ENCODE measurements around the gene CPNE5. TPM values are rescaled to one million over a fixed set of nuclear protein-coding genes. Genes with fewer than 3 reads are reported as not detected.
"Not testable (repeated sequence)": the region's sequence is repeated elsewhere in the genome, so short reads cannot be mapped to it uniquely, and the experiment has no call there.

Gene CPNE5
- total RNA-seq, 1 donor = 0.18 TPM

DNA sequence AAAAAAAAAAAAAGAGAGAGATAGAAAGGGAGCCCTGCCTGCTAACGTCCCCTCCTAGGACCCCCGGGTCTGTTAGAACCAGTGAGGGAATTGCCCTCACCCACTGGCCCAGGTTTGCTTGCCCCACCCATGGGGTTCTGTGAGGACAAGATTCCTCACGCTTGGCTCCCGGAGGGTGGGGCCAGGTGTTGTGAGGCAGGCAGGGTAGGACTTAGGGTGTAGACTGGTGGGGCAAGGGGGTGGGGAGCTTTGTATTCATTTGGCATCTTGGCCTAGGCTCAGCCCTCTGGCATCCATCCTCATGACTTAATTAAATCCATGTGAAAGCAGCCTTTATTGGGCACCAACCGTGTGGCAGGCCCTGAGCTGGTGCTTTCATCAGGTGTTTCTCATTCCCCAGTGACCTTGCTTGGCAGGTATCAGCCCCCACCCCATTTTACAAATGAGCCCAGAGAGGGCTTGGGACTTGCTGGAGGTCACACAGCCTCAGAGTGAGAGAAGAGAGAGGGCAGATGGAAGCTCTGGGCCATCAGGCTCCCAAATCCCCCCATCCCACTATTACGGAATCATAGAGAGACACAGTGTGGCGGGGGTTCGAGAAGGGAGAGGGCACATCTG is 122.7 kb downstream of the CPNE5 start:
- DNase-seq (ENCODE audit: low read depth) = no peak
- no peak for TF ChIP-seq CTCF (IDR thresholded peaks at IDR 0.05; ENCODE audit: insufficient read depth, low read length)
- no peak overlapping the region for H3K4me3 ChIP-seq (ENCODE audit: low read depth, low read length)

DNA sequence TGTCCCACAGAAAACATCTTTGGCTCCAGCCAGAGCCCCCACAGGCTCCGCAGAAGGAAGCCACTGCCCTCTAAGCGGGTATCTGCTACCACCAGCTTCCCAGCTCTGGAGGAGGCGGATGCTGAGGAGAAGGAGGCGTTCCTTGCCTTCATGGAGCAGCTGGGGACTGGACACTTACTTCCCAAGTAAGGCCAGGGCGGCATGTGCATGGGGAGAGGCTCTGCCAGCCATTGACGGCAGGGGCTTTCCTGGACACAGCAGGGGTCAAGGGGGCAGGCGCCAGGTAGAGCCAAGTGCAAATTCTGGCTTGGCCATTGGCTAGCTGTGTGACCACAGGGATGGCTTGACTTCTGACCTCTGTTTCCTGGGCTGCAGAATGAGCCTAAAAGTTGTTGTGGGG is 123.8 kb downstream of the CPNE5 start:
- DNase-seq (ENCODE audit: low read depth) = no peak
- no peak for TF ChIP-seq CTCF (IDR thresholded peaks at IDR 0.05; ENCODE audit: insufficient read depth, low read length)
- H3K4me3 ChIP-seq (ENCODE audit: low read depth, low read length) = no peak overlapping the region

- TF ChIP-seq CTCF (IDR thresholded peaks at IDR 0.05; ENCODE audit: insufficient read depth, low read length) = no peak
- no peak overlapping the region for H3K4me3 ChIP-seq (ENCODE audit: low read depth, low read length)
- DNase-seq (ENCODE audit: low read depth) = no peak
These were observed 124.7 kb downstream of the CPNE5 start for GRCh38 chr6:36714511-36714910.

DNA sequence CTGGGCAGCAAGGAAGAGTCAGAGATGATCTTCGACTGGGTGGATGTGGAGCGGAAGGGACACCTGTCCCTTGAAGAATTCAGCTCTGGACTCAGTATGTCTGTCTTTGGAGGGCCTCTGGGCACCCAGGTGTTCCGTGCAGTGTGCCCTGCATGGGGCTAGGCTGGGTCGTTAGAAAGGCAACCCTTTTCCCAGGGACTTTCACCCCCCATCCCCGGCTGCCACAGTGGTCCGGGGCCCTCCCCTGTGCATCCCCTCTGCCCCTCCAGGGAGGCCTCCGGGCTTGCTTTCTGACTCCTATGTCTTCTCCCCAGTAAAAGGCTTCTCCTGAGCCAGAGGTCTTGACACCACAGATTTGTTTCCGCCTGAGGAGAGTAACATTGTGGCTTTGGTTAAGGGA is 125.4 kb downstream of the CPNE5 start:
- no peak overlapping the region for H3K4me3 ChIP-seq (ENCODE audit: low read depth, low read length)
- no peak for DNase-seq (ENCODE audit: low read depth)
- no peak for TF ChIP-seq CTCF (IDR thresholded peaks at IDR 0.05; ENCODE audit: insufficient read depth, low read length)

- TF ChIP-seq CTCF (IDR thresholded peaks at IDR 0.05; ENCODE audit: insufficient read depth, low read length) = no peak
- H3K4me3 ChIP-seq (ENCODE audit: low read depth, low read length) = no peak overlapping the region
- DNase-seq (ENCODE audit: low read depth) = no peak
These were observed 126.4 kb downstream of the CPNE5 start for GRCh38 chr6:36712816-36713215.

DNA sequence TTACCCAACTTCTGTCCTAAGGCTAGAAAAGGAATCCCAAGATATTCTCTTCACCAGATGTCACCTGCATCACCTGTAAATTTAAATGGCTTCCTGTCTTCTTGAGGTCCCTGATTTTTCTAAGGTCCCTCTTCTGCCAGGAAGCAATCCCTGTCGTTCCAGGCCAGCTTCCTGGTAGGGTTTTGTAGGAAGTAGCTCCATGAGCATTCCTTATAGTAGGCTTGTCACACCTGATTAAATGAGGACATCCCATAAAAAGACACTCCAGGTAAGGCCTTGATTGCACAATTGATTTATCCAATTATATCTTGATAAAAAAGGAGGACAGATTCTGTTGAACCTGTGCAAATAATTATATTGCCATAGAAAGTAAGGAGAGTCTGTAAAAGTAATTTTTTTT is 132.9 kb downstream of the CPNE5 start:
- no peak overlapping the region for H3K4me3 ChIP-seq (ENCODE audit: low read depth, low read length)
- DNase-seq (ENCODE audit: low read depth) = no peak
- no peak for TF ChIP-seq CTCF (IDR thresholded peaks at IDR 0.05; ENCODE audit: insufficient read depth, low read length)

GRCh38 chr6:36704961-36705577 is 134.2 kb downstream of the CPNE5 start:
- not testable (repeated sequence) for H3K4me3 ChIP-seq (ENCODE audit: low read depth, low read length); DNase-seq (ENCODE audit: low read depth)

All from fibroblast of the aortic adventitia (primary cell).